ENCODE results near the gene NASP.

- TF ChIP-seq CTCF (conservative IDR thresholded peaks at IDR 0.05; ENCODE audit: low read length) (no peak), EZH2phosphoT487 (IDR thresholded peaks at IDR 0.05; ENCODE audit: borderline replicate concordance) (no peak)
These were observed 35.5 kb downstream of the NASP start for GRCh38 chr1:45619149-45619921.

Measured in Loucy (cell line).